ENCODE data around the gene GLI1.

Gene GLI1

GRCh38 chr12:57459055-57459749, 383 bp upstream of the GLI1 start:
- DNase-seq (ENCODE audit: extremely low spot score, insufficient read length, low read depth) (no peak), FAIRE-seq (peak; percentile 95)

GRCh38 chr12:57460468-57460784, 841 bp downstream of the GLI1 start:
- DNase-seq (ENCODE audit: extremely low spot score, insufficient read length, low read depth) (no peak), FAIRE-seq (peak; percentile 33)

GRCh38 chr12:57460841-57461275, 1.3 kb downstream of the GLI1 start:
- FAIRE-seq (no peak), DNase-seq (ENCODE audit: extremely low spot score, insufficient read length, low read depth) (no peak)

- FAIRE-seq (no peak), DNase-seq (ENCODE audit: extremely low spot score, insufficient read length, low read depth) (no peak)
Observed at GRCh38 chr12:57461276-57461916, 1.8 kb downstream of the GLI1 start.

- DNase-seq (ENCODE audit: extremely low spot score, insufficient read length, low read depth) (no peak), FAIRE-seq (no peak)
Observed at GRCh38 chr12:57461917-57462250, 2.3 kb downstream of the GLI1 start.

GRCh38 chr12:57462251-57462911, 2.8 kb downstream of the GLI1 start:
- DNase-seq (ENCODE audit: extremely low spot score, insufficient read length, low read depth) (peak; percentile 86), FAIRE-seq (peak; percentile 98)

GRCh38 chr12:57462912-57463253, 3.3 kb downstream of the GLI1 start:
- FAIRE-seq, result no peak
- DNase-seq (ENCODE audit: extremely low spot score, insufficient read length, low read depth), result no peak

GRCh38 chr12:57464569-57464968, 5.0 kb downstream of the GLI1 start:
- no peak for DNase-seq (ENCODE audit: extremely low spot score, insufficient read length, low read depth)
- FAIRE-seq, result no peak

- FAIRE-seq, result no peak
- no peak for DNase-seq (ENCODE audit: extremely low spot score, insufficient read length, low read depth)
Observed at GRCh38 chr12:57465030-57465746, 5.6 kb downstream of the GLI1 start.

- DNase-seq (ENCODE audit: extremely low spot score, insufficient read length, low read depth), result no peak
- no peak for FAIRE-seq
Observed at GRCh38 chr12:57465747-57466505, 6.3 kb downstream of the GLI1 start.

GRCh38 chr12:57467212-57467874, 7.8 kb downstream of the GLI1 start:
- FAIRE-seq (no peak), DNase-seq (ENCODE audit: extremely low spot score, insufficient read length, low read depth) (no peak)

- FAIRE-seq, result no peak
Observed at GRCh38 chr12:57467915-57468314, 8.3 kb downstream of the GLI1 start.

GRCh38 chr12:57469296-57470164, 9.9 kb downstream of the GLI1 start:
- DNase-seq (ENCODE audit: extremely low spot score, insufficient read length, low read depth) (no peak), FAIRE-seq (no peak)

More at GRCh38 chr12:57467915-57468314, 8.3 kb downstream of the GLI1 start:
- no peak for DNase-seq (ENCODE audit: extremely low spot score, insufficient read length, low read depth)

- no peak for DNase-seq (ENCODE audit: extremely low spot score, insufficient read length, low read depth)
- no peak for FAIRE-seq
Observed at GRCh38 chr12:57470286-57470969, 10.8 kb downstream of the GLI1 start.

GRCh38 chr12:57470970-57471656, 11.5 kb downstream of the GLI1 start:
- no peak for DNase-seq (ENCODE audit: extremely low spot score, insufficient read length, low read depth)
- FAIRE-seq, result no peak

- no peak for FAIRE-seq
- no peak for DNase-seq (ENCODE audit: extremely low spot score, insufficient read length, low read depth)
Observed at GRCh38 chr12:57471661-57472060, 12.1 kb downstream of the GLI1 start.

- DNase-seq (ENCODE audit: extremely low spot score, insufficient read length, low read depth) (no peak), FAIRE-seq (no peak)
Observed at GRCh38 chr12:57472391-57472790, 12.8 kb downstream of the GLI1 start.

- no peak for FAIRE-seq
Observed at GRCh38 chr12:57473392-57473791, 13.8 kb downstream of the GLI1 start.

More at GRCh38 chr12:57473392-57473791, 13.8 kb downstream of the GLI1 start:
- no peak for DNase-seq (ENCODE audit: extremely low spot score, insufficient read length, low read depth)
